Hepatocyte (in vitro differentiated cells): ENCODE data around the gene ZNF234. TPM values are rescaled to one million over a fixed set of nuclear protein-coding genes. Genes with fewer than 3 reads are reported as not detected.
"Not testable (repeated sequence)": the region's sequence is repeated elsewhere in the genome, so short reads cannot be mapped to it uniquely, and the experiment has no call there.

Experiments
- DNase-seq: peaks from one replicate; pipeline ENCODE4 v3.0.0-alpha.2; 2016; ENCODE audit warnings: low spot score
- H2AFZ ChIP-seq: fragments of 200-600 bp; sonication (generic); 2 replicates; pipeline ENCODE4 v1.6.0; 2016; ENCODE audit warnings: antibody characterized with exemption, mild to moderate bottlenecking
- H3K27ac ChIP-seq: fragments of 200-600 bp; sonication (generic); 2 replicates; pipeline ENCODE4 v1.5.1; 2016; ENCODE audit warnings: mild to moderate bottlenecking
- H3K27me3 ChIP-seq: fragments of 200-600 bp; sonication (generic); 2 replicates; pipeline ENCODE4 v1.6.1; 2016
- H3K36me3 ChIP-seq: fragments of 200-600 bp; sonication (generic); replicated peaks from 2 replicates; pipeline ENCODE4 v1.5.1; 2016; ENCODE audit warnings: low read depth; ENCODE audit not compliant: insufficient read depth
- H3K4me1 ChIP-seq: fragments of 200-600 bp; sonication (generic); 2 replicates; pipeline ENCODE4 v1.5.1; 2016; ENCODE audit warnings: mild to moderate bottlenecking, moderate library complexity; ENCODE audit not compliant: insufficient read depth
- H3K4me2 ChIP-seq: fragments of 200-600 bp; sonication (generic); 2 replicates; pipeline ENCODE4 v1.6.0; 2016
- H3K4me3 ChIP-seq: fragments of 200-600 bp; sonication (generic); 2 replicates; pipeline ENCODE4 v1.5.1; 2016; ENCODE audit warnings: mild to moderate bottlenecking
- H3K79me2 ChIP-seq: fragments of 200-600 bp; sonication (generic); 2 replicates; pipeline ENCODE4 v1.6.0; 2017; ENCODE audit warnings: mild to moderate bottlenecking
- H3K9me2 ChIP-seq: fragments of 200-600 bp; sonication (generic); replicated peaks from 2 replicates; pipeline ENCODE4 v1.6.0; 2017; ENCODE audit warnings: mild to moderate bottlenecking; ENCODE audit not compliant: insufficient read depth
- H3K9me3 ChIP-seq: fragments of 200-600 bp; sonication (generic); 2 replicates; pipeline ENCODE4 v1.5.1; 2016; ENCODE audit warnings: low read depth, mild to moderate bottlenecking
- H4K20me1 ChIP-seq: fragments of 200-600 bp; sonication (generic); 2 replicates; pipeline ENCODE4 v1.6.0; 2016; ENCODE audit warnings: mild to moderate bottlenecking; ENCODE audit not compliant: insufficient read depth, poor library complexity, severe bottlenecking
- CTCF ChIP-seq: fragments of 200-600 bp; sonication (generic); IDR thresholded peaks from 2 replicates; pipeline ENCODE4 v1.5.1; 2016; ENCODE audit warnings: antibody characterized with exemption, mild to moderate bottlenecking; ENCODE audit not compliant: poor library complexity
- EZH2 ChIP-seq: fragments of 200-600 bp; sonication (generic); IDR thresholded peaks from 2 replicates; pipeline ENCODE4 v1.6.1; 2016; ENCODE audit warnings: antibody characterized with exemption, mild to moderate bottlenecking, borderline replicate concordance
- EZH2phosphoT487 ChIP-seq: fragments of 200-600 bp; sonication (generic); IDR thresholded peaks from one replicate; pipeline ENCODE4 v1.6.1; 2018; ENCODE audit warnings: antibody characterized with exemption, mild to moderate bottlenecking, low read depth, moderate library complexity; ENCODE audit not compliant: unreplicated experiment, severe bottlenecking
- WGBS: methylation state at CpG from one replicate; pipeline ENCODE4 v1.1.6; 2016; ENCODE audit warnings: low lambda C conversion rate; ENCODE audit errors: missing lambda C conversion rate; 5-methylcytosine and 5-hydroxymethylcytosine counted together
- polyA plus RNA-seq: library from polyadenylated mRNA; unstranded; fragments of >200 nt; fragmentation: Nextera tagmentation; extraction: Ambion mirVana; gene quantifications from 2 replicates; pipeline ENCODE4 v1.2.1, GENCODE V29; 2016
- total RNA-seq: library from RNA; depleted of rRNA; stranded (reverse); fragments of >200 nt; gene quantifications from 2 replicates; pipeline ENCODE4 v1.2.3, GENCODE V29; 2014

Gene ZNF234
- total and polyA plus RNA-seq, 2 experiments from 2014 or later, result 6.7 to 8.6 TPM

GRCh38 chr19:44113138-44113783 is 28.1 kb upstream of the ZNF234 start, which contains the start of gene ZNF225:
TSS of gene ZNF225 (plus strand) at chr19:44113399. CDS start at chr19:44115828, 2,429 bp downstream.
- H4K20me1 ChIP-seq, result no peaks in the 10 kb centered on the region
- peaks cover 9% of the 10 kb centered on the region for H3K9me3 ChIP-seq
- H3K4me3 ChIP-seq, result peak within 1 kb of the TSS; percentile 53
- WGBS, result 2% methylated on average over 44 of the region's 44 CpGs
- peaks cover 18% of the 10 kb centered on the region for H3K79me2 ChIP-seq
- no peaks in the 10 kb centered on the region for H3K9me2 ChIP-seq
- TF ChIP-seq EZH2phosphoT487, result no peak
- no peak for TF ChIP-seq CTCF
- no peak for TF ChIP-seq EZH2
- H3K4me2 ChIP-seq, result peak within 1 kb of the TSS; percentile 87
- DNase-seq, result peak; percentile 97
- peaks cover 5% of the 10 kb centered on the region for H3K4me1 ChIP-seq
- H3K27ac ChIP-seq, result peak within 1 kb of the TSS; percentile 71
- H2AFZ ChIP-seq, result peak within 1 kb of the TSS; percentile 67
- no peaks in the 10 kb centered on the region for H3K36me3 ChIP-seq
- H3K27me3 ChIP-seq, result no peaks in the 10 kb centered on the region

- Histone ChIP-seq H4K20me1 (no peaks in the 10 kb centered on the region), H3K9me3 (peaks cover 3% of the 10 kb centered on the region), H3K36me3 (no peaks in the 10 kb centered on the region), H3K9me2 (no peaks in the 10 kb centered on the region), H3K27me3 (no peaks in the 10 kb centered on the region), H3K4me2 (peak overlapping the region; percentile 87), H2AFZ (peak overlapping the region; percentile 67), H3K79me2 (peaks cover 18% of the 10 kb centered on the region), H3K27ac (peak overlapping the region; percentile 68), H3K4me1 (peaks cover 5% of the 10 kb centered on the region), H3K4me3 (peak overlapping the region; percentile 53)
- 7% methylated on average over 18 of the region's 18 CpGs for WGBS
- TF ChIP-seq EZH2phosphoT487, result no peak
- no peak for TF ChIP-seq EZH2
- TF ChIP-seq CTCF, result no peak
- DNase-seq, result no peak
These were observed 27.5 kb upstream of the ZNF234 start for GRCh38 chr19:44113784-44114390.

GRCh38 chr19:44121162-44121561 is 20.2 kb upstream of the ZNF234 start:
- DNase-seq, H3K9me3 ChIP-seq, H3K27me3 ChIP-seq, H3K4me1 ChIP-seq, H3K4me2 ChIP-seq, H3K9me2 ChIP-seq, H3K36me3 ChIP-seq, H3K79me2 ChIP-seq, H3K4me3 ChIP-seq, H2AFZ ChIP-seq, H3K27ac ChIP-seq, H4K20me1 ChIP-seq: not testable (repeated sequence)
- 95% methylated on average over 4 of the region's 4 CpGs for WGBS

- 98% methylated on average over 5 of the region's 5 CpGs for WGBS
- H4K20me1 ChIP-seq, result no peaks in the 10 kb centered on the region
These were observed 9.4 kb upstream of the ZNF234 start for GRCh38 chr19:44131955-44132354.

More at GRCh38 chr19:44131955-44132354, 9.4 kb upstream of the ZNF234 start:
- no peaks in the 10 kb centered on the region for H3K4me1 ChIP-seq
- DNase-seq, result no peak
- H2AFZ ChIP-seq, result no peak overlapping the region
- H3K27me3 ChIP-seq, result no peaks in the 10 kb centered on the region
- H3K4me2 ChIP-seq, result no peak overlapping the region
- peaks cover 7% of the 10 kb centered on the region for H3K36me3 ChIP-seq
- no peaks in the 10 kb centered on the region for H3K9me2 ChIP-seq
- TF ChIP-seq EZH2 (no peak), CTCF (no peak), EZH2phosphoT487 (no peak)
- peaks cover 8% of the 10 kb centered on the region for H3K9me3 ChIP-seq
- no peak overlapping the region for H3K27ac ChIP-seq
- no peaks in the 10 kb centered on the region for H3K79me2 ChIP-seq
- no peak overlapping the region for H3K4me3 ChIP-seq
